ENCODE measurements around the gene PWP2. TPM values are rescaled to one million over a fixed set of nuclear protein-coding genes. Genes with fewer than 3 reads are reported as not detected.

The PWP2 gene
- total RNA-seq, 4 donors from 2014 or later, result 6.0 to 20.9 (median 8.8) TPM

DNA sequence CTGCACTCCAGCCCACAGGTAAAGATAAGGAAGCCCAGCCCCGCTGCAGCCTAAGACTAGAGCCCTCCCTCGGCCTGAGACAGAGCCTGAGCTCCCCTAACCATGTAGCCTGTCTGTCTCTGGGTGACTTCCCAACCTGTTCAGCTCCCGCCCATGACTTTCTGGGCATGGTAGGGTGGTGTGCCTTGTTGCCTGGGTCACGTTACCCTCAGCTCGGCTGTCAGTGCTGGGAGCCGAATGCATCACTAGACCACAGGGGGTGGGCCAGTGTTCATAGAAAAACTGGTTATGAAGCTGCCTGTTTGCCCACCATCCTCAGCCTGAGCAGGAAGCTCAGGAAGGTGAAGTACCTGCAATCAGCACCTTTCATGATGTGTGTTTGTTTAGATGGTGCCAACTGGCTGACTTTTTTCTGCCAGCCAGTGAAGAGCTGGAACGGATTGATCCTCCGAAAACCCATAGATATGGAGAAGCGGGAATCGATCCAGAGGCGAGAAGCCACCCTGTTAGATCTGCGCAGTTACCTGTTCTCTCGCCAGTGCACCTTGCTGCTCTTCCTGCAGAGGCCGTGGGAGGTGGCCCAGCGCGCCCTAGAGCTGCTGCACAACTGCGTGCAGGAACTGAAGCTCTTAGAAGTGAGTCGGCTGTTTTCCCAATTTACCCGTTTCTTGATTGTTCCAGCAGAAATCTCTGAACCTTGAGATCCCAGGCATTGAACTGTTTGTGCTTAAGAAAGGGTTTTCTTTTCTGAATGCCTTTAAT lies 43.9 kb upstream of the PWP2 start:
- Histone ChIP-seq H3K9me3 (no peaks in the 10 kb centered on the region), H3K27me3 (no peaks in the 10 kb centered on the region), H3K36me3 (peaks cover 72% of the 10 kb centered on the region), H3K4me1 (no peaks in the 10 kb centered on the region), H3K27ac (no peak overlapping the region), H3K4me3 (no peak overlapping the region)
- no peak for TF ChIP-seq EP300 (IDR thresholded peaks at IDR 0.05)
- no peak for TF ChIP-seq POLR2AphosphoS5 (IDR thresholded peaks at IDR 0.05)
- TF ChIP-seq POLR2A (IDR thresholded peaks at IDR 0.05), result no peak
- TF ChIP-seq, protein P1, sequence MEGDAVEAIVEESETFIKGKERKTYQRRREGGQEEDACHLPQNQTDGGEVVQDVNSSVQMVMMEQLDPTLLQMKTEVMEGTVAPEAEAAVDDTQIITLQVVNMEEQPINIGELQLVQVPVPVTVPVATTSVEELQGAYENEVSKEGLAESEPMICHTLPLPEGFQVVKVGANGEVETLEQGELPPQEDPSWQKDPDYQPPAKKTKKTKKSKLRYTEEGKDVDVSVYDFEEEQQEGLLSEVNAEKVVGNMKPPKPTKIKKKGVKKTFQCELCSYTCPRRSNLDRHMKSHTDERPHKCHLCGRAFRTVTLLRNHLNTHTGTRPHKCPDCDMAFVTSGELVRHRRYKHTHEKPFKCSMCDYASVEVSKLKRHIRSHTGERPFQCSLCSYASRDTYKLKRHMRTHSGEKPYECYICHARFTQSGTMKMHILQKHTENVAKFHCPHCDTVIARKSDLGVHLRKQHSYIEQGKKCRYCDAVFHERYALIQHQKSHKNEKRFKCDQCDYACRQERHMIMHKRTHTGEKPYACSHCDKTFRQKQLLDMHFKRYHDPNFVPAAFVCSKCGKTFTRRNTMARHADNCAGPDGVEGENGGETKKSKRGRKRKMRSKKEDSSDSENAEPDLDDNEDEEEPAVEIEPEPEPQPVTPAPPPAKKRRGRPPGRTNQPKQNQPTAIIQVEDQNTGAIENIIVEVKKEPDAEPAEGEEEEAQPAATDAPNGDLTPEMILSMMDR (IDR thresholded peaks at IDR 0.05), result no peak
- DNase-seq (ENCODE audit: low spot score in 2 of 2), result peak; percentile 25 to 50
- 94% methylated on average over 19 of the region's 19 CpGs for WGBS

- 94% methylated on average over 13 of the region's 13 CpGs for WGBS
- Histone ChIP-seq H3K36me3 (peaks cover 71% of the 10 kb centered on the region), H3K9me3 (no peaks in the 10 kb centered on the region), H3K4me1 (no peaks in the 10 kb centered on the region), H3K4me3 (no peak overlapping the region), H3K27me3 (no peaks in the 10 kb centered on the region), H3K27ac (no peak overlapping the region)
- TF ChIP-seq EP300 (IDR thresholded peaks at IDR 0.05), result no peak
- TF ChIP-seq POLR2AphosphoS5 (IDR thresholded peaks at IDR 0.05), result no peak
- TF ChIP-seq, protein P1 (IDR thresholded peaks at IDR 0.05), result no peak
- no peak for TF ChIP-seq POLR2A (IDR thresholded peaks at IDR 0.05)
- DNase-seq (ENCODE audit: low spot score in 2 of 2), result peak in 1 of 2 donors; percentile 41
These were observed 42.3 kb upstream of the PWP2 start for GRCh38 chr21:44064852-44065403.

- Histone ChIP-seq H3K9me3 (no peaks in the 10 kb centered on the region), H3K4me1 (no peaks in the 10 kb centered on the region), H3K36me3 (peaks cover 70% of the 10 kb centered on the region), H3K27me3 (no peaks in the 10 kb centered on the region), H3K4me3 (no peak overlapping the region), H3K27ac (no peak overlapping the region)
- 85% methylated on average over 9 of the region's 9 CpGs for WGBS
- DNase-seq (ENCODE audit: low spot score in 2 of 2), result peak; percentile 19 to 31
- TF ChIP-seq POLR2AphosphoS5 (IDR thresholded peaks at IDR 0.05), result no peak
These were observed 41.8 kb upstream of the PWP2 start for GRCh38 chr21:44065428-44065827.

- H3K4me1 ChIP-seq, result no peaks in the 10 kb centered on the region
- WGBS, result 86% methylated on average over 10 of the region's 10 CpGs
- no peak overlapping the region for H3K27ac ChIP-seq
- H3K27me3 ChIP-seq, result no peaks in the 10 kb centered on the region
- no peak overlapping the region for H3K4me3 ChIP-seq
- H3K36me3 ChIP-seq, result peaks cover 67% of the 10 kb centered on the region
- DNase-seq (ENCODE audit: low spot score in 2 of 2), result peak in 1 of 2 donors; percentile 26
- no peaks in the 10 kb centered on the region for H3K9me3 ChIP-seq
- TF ChIP-seq, protein P1 (IDR thresholded peaks at IDR 0.05), result no peak
- no peak for TF ChIP-seq POLR2AphosphoS5 (IDR thresholded peaks at IDR 0.05)
- TF ChIP-seq POLR2A (IDR thresholded peaks at IDR 0.05), result no peak
- no peak for TF ChIP-seq EP300 (IDR thresholded peaks at IDR 0.05)
These were observed 41.1 kb upstream of the PWP2 start for GRCh38 chr21:44066116-44066515.

DNA sequence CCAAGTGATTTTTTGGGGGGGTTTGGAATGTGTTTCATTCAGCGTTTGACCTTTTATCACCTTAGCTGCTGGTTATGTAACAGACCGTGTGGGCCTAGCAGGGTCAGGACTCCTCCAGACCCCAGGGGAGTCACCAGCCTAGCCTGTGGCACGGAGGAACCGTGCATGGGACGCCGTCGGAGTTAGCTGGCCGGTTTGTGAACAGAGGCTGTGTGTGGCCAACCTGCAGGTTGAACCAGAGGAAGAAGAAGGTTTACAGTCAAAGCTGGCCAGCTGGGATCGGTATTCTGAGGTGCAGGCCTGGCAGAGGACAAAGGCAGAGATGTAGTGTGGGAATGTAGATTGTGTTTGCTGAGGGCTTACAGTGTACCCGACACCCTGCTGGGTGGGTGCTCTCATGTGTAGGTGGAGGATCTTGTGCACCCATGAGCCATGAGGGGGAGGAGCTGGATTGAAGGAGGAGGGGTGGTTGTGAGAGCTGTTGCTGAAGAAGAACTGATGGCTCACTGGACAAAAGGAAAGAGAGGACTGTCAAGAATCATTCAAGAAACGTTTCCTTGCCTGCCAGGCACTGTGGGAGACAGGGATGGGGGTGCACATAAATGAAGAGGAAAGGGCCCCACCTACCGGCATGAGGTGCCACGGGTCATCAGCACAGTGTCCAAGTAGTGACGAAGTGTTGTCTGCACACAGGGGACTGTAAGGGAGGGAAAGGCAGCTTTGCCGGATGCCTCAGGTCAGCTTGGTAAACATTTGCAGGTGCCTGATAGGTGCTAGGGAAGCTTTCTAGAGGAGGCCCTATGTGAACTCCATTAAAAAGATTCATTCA lies 40.0 kb upstream of the PWP2 start:
- WGBS, result 86% methylated on average over 15 of the region's 15 CpGs
- Histone ChIP-seq H3K27ac (no peak overlapping the region), H3K4me1 (no peaks in the 10 kb centered on the region), H3K9me3 (no peaks in the 10 kb centered on the region), H3K36me3 (peaks cover 72% of the 10 kb centered on the region), H3K27me3 (no peaks in the 10 kb centered on the region), H3K4me3 (no peak overlapping the region)
- DNase-seq (ENCODE audit: low spot score in 2 of 2), result peak in 1 of 2 donors; percentile 32
- TF ChIP-seq EP300 (IDR thresholded peaks at IDR 0.05) (no peak), POLR2AphosphoS5 (IDR thresholded peaks at IDR 0.05) (no peak), POLR2A (IDR thresholded peaks at IDR 0.05) (no peak)
- TF ChIP-seq, protein P1 (IDR thresholded peaks at IDR 0.05), result no peak
